Measurements from ENCODE around the gene SEMA4C.

Gene SEMA4C

GRCh38 chr2:96848264-96848663 lies 21.6 kb downstream of the SEMA4C start:
- Histone ChIP-seq H3K9me3 (ENCODE audit: low read depth, low read length) (no peaks in the 10 kb centered on the region), H3K36me3 (ENCODE audit: insufficient read depth, low read length) (peaks cover 34% of the 10 kb centered on the region), H3K27ac (no peak overlapping the region), H3K9ac (ENCODE audit: insufficient read length) (no peak overlapping the region), H3K4me3 (no peak overlapping the region)
- no peak for DNase-seq (ENCODE audit: low read depth, low spot score)
- TF ChIP-seq POLR2AphosphoS5 (IDR thresholded peaks at IDR 0.05; ENCODE audit: borderline replicate concordance, low read depth, low read length) (no peak), EZH2 (IDR thresholded peaks at IDR 0.05) (no peak), FOXP2 (optimal IDR thresholded peaks at IDR 0.05; ENCODE audit: control extremely low read depth, extremely low read length, insufficient read depth) (no peak)

GRCh38 chr2:96847586-96847985 lies 22.3 kb downstream of the SEMA4C start:
- Histone ChIP-seq H3K36me3 (ENCODE audit: insufficient read depth, low read length) (peaks cover 28% of the 10 kb centered on the region), H3K9ac (ENCODE audit: insufficient read length) (no peak overlapping the region), H3K9me3 (ENCODE audit: low read depth, low read length) (no peaks in the 10 kb centered on the region), H3K4me3 (no peak overlapping the region), H3K27ac (no peak overlapping the region)
- no peak for TF ChIP-seq FOXP2 (optimal IDR thresholded peaks at IDR 0.05; ENCODE audit: control extremely low read depth, extremely low read length, insufficient read depth)
- TF ChIP-seq POLR2AphosphoS5 (IDR thresholded peaks at IDR 0.05; ENCODE audit: borderline replicate concordance, low read depth, low read length), result no peak
- no peak for TF ChIP-seq EZH2 (IDR thresholded peaks at IDR 0.05)
- DNase-seq (ENCODE audit: low read depth, low spot score), result no peak

- TF ChIP-seq EZH2 (IDR thresholded peaks at IDR 0.05) (no peak), FOXP2 (optimal IDR thresholded peaks at IDR 0.05; ENCODE audit: control extremely low read depth, extremely low read length, insufficient read depth) (no peak), POLR2AphosphoS5 (IDR thresholded peaks at IDR 0.05; ENCODE audit: borderline replicate concordance, low read depth, low read length) (no peak)
- Histone ChIP-seq H3K27ac (no peak overlapping the region), H3K9ac (ENCODE audit: insufficient read length) (no peak overlapping the region)
These were observed 23.1 kb downstream of the SEMA4C start for GRCh38 chr2:96846825-96847224.

GRCh38 chr2:96844405-96844808 lies 25.5 kb downstream of the SEMA4C start:
- no peaks in the 10 kb centered on the region for H3K9me3 ChIP-seq (ENCODE audit: low read depth, low read length)
- H3K9ac ChIP-seq (ENCODE audit: insufficient read length), result no peak overlapping the region
- H3K4me3 ChIP-seq, result no peak overlapping the region
- TF ChIP-seq FOXP2 (optimal IDR thresholded peaks at IDR 0.05; ENCODE audit: control extremely low read depth, extremely low read length, insufficient read depth), result no peak
- TF ChIP-seq EZH2 (IDR thresholded peaks at IDR 0.05), result no peak
- TF ChIP-seq POLR2AphosphoS5 (IDR thresholded peaks at IDR 0.05; ENCODE audit: borderline replicate concordance, low read depth, low read length), result no peak
- DNase-seq (ENCODE audit: low read depth, low spot score), result no peak
- peaks cover 14% of the 10 kb centered on the region for H3K36me3 ChIP-seq (ENCODE audit: insufficient read depth, low read length)
- no peak overlapping the region for H3K27ac ChIP-seq

More at GRCh38 chr2:96846825-96847224, 23.1 kb downstream of the SEMA4C start:
- H3K9me3 ChIP-seq (ENCODE audit: low read depth, low read length), result no peaks in the 10 kb centered on the region
- H3K4me3 ChIP-seq, result no peak overlapping the region
- DNase-seq (ENCODE audit: low read depth, low spot score), result no peak
- peaks cover 25% of the 10 kb centered on the region for H3K36me3 ChIP-seq (ENCODE audit: insufficient read depth, low read length)

- H3K36me3 ChIP-seq (ENCODE audit: insufficient read depth, low read length), result peaks cover 14% of the 10 kb centered on the region
These were observed 26.2 kb downstream of the SEMA4C start, which contains the start of gene ANKRD23 for GRCh38 chr2:96843538-96844268. TSS of gene ANKRD23 (minus strand) at chr2:96844021. CDS start at chr2:96843992, 29 bp downstream.

GRCh38 chr2:96842600-96842999 lies 27.3 kb downstream of the SEMA4C start:
- TF ChIP-seq POLR2AphosphoS5 (IDR thresholded peaks at IDR 0.05; ENCODE audit: borderline replicate concordance, low read depth, low read length) (no peak), FOXP2 (optimal IDR thresholded peaks at IDR 0.05; ENCODE audit: control extremely low read depth, extremely low read length, insufficient read depth) (no peak), EZH2 (IDR thresholded peaks at IDR 0.05) (no peak)
- peaks cover 5% of the 10 kb centered on the region; the same call in 1 of the 2 replicates for H3K36me3 ChIP-seq (ENCODE audit: insufficient read depth, low read length)
- no peak overlapping the region for H3K9ac ChIP-seq (ENCODE audit: insufficient read length)
- DNase-seq (ENCODE audit: low read depth, low spot score), result no peak
- H3K9me3 ChIP-seq (ENCODE audit: low read depth, low read length), result no peaks in the 10 kb centered on the region
- no peak overlapping the region for H3K27ac ChIP-seq
- no peak overlapping the region for H3K4me3 ChIP-seq

More at GRCh38 chr2:96843538-96844268, 26.2 kb downstream of the SEMA4C start, which contains the start of gene ANKRD23:
- no peak for DNase-seq (ENCODE audit: low read depth, low spot score)
- Histone ChIP-seq H3K9ac (ENCODE audit: insufficient read length) (no peak within 1 kb of the TSS), H3K9me3 (ENCODE audit: low read depth, low read length) (no peaks in the 10 kb centered on the region), H3K27ac (no peak within 1 kb of the TSS), H3K4me3 (no peak within 1 kb of the TSS)
- TF ChIP-seq FOXP2 (optimal IDR thresholded peaks at IDR 0.05; ENCODE audit: control extremely low read depth, extremely low read length, insufficient read depth) (no peak), POLR2AphosphoS5 (IDR thresholded peaks at IDR 0.05; ENCODE audit: borderline replicate concordance, low read depth, low read length) (no peak), EZH2 (IDR thresholded peaks at IDR 0.05) (no peak)

- Histone ChIP-seq H3K4me3 (no peak overlapping the region), H3K9me3 (ENCODE audit: low read depth, low read length) (no peaks in the 10 kb centered on the region), H3K36me3 (ENCODE audit: insufficient read depth, low read length) (peaks cover 3% of the 10 kb centered on the region; the same call in 1 of the 2 replicates), H3K27ac (no peak overlapping the region), H3K9ac (ENCODE audit: insufficient read length) (no peak overlapping the region)
- no peak for DNase-seq (ENCODE audit: low read depth, low spot score)
- no peak for TF ChIP-seq EZH2 (IDR thresholded peaks at IDR 0.05)
- no peak for TF ChIP-seq POLR2AphosphoS5 (IDR thresholded peaks at IDR 0.05; ENCODE audit: borderline replicate concordance, low read depth, low read length)
- TF ChIP-seq FOXP2 (optimal IDR thresholded peaks at IDR 0.05; ENCODE audit: control extremely low read depth, extremely low read length, insufficient read depth), result no peak
These were observed 28.0 kb downstream of the SEMA4C start for GRCh38 chr2:96841701-96842495.

Data from SK-N-MC (cell line).